GM12865 (cell line): ENCODE results near the gene ACLY.
"Not testable (repeated sequence)": the region's sequence is repeated elsewhere in the genome, so short reads cannot be mapped to it uniquely, and the experiment has no call there.

Experiments used
- DNase-seq: peaks from one replicate; pipeline ENCODE4 v3.0.0; 2010; ENCODE audit warnings: low read depth
- H3K4me3 ChIP-seq: 2 replicates; pipeline ENCODE4 v1.5.1; 2011; ENCODE audit warnings: mild to moderate bottlenecking, low read depth, low read length, control low read depth
- TF ChIP-seq, protein P1 (sequence below): IDR thresholded peaks from 2 replicates; pipeline ENCODE4 v1.5.1; 2011; ENCODE audit warnings: low read length, control low read depth, low read depth, inconsistent platforms; ENCODE audit not compliant: insufficient read depth; ENCODE audit errors: missing control alignments

Gene ACLY

DNA sequence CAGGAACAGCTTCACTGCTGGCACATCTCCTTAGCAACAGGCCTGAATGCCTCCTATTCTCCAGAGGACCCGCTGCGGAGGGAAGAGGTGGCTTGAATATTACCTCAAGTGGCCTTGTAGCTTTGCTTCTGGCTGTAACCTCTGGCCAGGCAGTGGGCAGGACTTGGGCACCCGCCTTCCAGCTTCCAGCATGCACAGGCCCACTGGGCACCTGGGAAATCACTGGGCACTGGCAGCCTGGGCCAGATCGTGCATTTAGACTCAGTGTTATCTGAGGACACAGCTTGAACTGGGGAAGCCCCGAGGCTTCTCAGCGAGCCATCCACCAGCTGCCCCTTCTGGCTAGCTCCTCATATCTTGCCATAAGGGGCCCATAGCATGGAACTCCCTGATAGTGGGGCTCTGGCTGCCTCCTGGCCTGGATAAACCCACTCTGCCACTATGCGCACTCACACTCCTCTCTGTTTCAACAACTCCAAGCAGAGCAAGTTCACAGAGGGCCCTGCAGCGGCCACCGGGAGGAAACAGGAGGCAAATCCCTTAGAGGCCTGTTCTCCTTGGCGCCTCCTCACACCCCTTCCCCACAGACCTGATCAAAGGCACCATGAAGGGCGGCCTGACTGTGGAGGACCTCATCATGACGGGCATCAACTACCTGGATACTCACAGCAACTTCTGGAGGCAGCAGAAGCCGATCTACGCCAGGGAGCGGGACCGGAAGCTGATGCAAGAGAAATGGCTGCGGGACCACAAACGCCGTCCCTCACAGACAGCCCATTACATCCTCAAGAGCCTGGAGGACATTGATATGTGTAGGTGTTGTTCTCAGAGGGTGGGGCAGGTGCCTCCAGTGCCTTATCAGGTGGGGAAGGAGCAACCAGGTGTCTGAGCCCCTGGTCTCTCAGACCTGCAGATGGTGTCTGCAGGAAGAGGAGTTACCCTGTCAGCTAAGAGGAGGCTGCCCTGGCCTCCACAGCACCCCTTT is 19.5 kb upstream of the ACLY start:
- no peak for DNase-seq
- no peak overlapping the region for H3K4me3 ChIP-seq

DNA sequence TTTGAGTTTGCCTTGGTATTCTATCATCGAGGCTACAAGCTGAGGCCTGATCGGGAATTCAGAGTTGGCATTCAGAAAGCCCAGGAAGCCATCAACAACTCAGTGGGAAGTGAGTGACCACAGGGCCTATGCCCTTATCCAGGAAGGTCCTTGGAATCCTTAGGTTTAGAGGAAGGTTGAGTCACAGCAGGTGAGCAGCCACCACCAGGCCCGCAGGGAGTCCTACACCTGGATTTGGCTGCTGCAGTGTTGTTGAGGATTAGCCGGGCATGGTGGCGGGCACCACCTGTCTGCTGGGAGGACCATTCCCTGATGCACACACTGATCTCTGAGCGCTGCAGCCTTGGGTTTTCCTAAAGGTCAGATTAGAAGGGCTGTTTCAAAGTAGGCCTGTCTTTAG is 16.9 kb upstream of the ACLY start:
- no peak for DNase-seq
- H3K4me3 ChIP-seq = no peak overlapping the region
- TF ChIP-seq, protein P1, sequence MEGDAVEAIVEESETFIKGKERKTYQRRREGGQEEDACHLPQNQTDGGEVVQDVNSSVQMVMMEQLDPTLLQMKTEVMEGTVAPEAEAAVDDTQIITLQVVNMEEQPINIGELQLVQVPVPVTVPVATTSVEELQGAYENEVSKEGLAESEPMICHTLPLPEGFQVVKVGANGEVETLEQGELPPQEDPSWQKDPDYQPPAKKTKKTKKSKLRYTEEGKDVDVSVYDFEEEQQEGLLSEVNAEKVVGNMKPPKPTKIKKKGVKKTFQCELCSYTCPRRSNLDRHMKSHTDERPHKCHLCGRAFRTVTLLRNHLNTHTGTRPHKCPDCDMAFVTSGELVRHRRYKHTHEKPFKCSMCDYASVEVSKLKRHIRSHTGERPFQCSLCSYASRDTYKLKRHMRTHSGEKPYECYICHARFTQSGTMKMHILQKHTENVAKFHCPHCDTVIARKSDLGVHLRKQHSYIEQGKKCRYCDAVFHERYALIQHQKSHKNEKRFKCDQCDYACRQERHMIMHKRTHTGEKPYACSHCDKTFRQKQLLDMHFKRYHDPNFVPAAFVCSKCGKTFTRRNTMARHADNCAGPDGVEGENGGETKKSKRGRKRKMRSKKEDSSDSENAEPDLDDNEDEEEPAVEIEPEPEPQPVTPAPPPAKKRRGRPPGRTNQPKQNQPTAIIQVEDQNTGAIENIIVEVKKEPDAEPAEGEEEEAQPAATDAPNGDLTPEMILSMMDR = no peak

More for the DNA sequence above, 19.5 kb upstream of the ACLY start:
- TF ChIP-seq, protein P1 = no peak

DNA sequence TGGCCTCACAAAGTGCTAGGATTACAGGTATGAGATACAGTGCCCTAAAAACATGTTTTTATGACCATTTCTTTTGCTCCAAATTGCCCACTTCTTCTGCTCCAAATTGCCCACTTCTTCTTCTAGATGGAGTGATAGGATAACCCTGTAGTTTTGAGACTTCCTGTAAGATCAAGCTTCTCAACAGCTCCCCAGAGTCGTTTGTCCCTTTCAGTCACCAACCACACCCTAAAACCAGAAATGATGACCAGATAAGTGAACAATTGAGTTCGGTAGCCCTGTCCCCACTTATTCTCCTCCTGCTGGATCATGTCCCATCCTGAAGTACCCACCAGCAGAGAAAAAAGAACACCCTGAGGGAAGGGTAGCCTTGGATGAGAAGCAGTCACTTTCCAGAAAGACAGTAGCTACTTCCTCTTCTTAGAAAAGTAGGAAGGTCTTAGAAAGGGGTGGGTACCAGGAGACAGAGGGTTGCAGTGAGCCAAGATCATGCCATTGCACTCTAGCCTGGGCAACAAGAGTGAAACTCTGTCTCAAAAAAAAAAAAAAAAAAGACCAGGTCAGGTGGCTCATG is 14.2 kb upstream of the ACLY start:
- no peak overlapping the region for H3K4me3 ChIP-seq
- no peak for DNase-seq
- TF ChIP-seq, protein P1 = no peak

DNA sequence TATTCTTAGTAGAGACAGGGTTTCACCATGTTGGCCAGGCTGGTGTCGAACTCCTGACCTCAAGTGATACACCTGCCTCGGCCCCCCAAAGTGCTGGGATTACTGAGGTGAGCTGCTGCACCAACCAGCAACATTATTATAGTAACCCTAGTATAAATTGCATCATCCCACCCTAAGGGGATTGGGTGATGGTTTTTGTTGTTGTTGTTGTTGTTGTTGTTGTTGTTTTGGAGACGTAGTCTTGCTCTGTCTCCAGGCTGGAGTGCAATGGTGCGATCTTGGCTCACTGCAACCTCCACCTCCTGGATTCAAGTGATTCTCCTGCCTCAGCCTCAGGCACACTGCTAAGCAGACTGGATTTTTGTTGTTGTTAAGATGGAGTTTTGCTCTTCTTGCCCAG is 13.0 kb upstream of the ACLY start:
- not testable (repeated sequence) for H3K4me3 ChIP-seq, DNase-seq

DNA sequence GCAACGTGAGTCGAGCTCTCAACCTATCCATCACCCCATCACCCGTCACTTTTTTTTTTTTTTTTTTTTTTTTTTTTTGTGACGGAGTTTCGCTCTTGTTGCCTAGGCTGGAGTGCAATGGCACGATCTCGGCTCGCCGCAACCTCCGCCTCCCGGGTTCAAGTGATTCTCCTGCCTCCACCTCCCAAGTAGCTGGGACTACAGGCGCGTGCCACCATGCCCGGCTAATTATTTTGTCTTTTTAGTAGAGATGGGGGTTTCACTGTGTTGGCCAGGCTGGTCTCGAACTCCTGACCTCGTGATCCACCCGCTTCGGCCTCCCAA is 12.0 kb upstream of the ACLY start:
- peak overlapping the region; percentile 88 for H3K4me3 ChIP-seq
- not testable (repeated sequence) for DNase-seq

DNA sequence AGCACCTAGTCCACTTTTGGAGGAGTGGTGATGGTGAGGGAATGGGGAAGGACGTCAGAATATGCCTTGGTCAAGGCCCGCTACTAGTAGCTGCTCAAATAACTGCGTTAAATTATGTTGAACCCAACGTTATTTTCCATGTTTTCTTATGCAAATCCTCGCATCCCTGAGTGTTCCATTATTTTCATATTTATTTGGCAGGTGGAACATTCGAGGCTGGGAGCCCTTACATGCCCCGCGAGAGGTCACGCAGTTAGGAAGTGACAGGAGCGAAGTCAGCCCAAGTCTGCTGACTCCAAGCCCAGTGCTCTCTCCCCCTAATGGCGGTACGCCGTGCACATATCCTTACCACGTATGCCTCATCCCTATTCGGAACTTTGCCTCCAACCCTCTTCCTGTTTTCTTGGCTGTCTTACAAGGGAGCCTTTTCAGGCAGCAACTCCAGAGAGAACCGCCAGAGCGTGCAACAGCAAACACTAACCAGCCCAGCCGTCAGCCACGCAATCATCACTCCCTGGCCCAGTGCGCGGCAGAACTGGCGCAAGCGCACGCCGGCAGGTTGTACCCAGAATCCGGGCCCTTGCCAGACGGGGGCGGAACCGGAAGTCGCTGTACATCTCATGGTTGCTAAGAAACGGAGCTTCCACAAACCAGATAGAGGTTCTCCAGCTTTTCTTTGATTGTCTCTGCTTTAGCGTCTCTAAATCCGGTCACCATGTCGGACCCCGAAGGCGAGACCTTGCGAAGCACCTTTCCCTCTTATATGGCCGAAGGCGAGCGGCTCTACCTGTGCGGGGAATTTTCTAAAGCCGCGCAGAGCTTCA is 11.5 kb upstream of the ACLY start, which contains the start of gene ODAD4:
ODAD4 (plus strand) TSS at position 609 of the 824 bp plus-strand sequence; CDS start at position 716, 107 bp downstream.
- DNase-seq = peak; percentile 95
- TF ChIP-seq, protein P1 = peak; percentile 23
- H3K4me3 ChIP-seq = peak within 1 kb of the TSS; percentile 88

DNA sequence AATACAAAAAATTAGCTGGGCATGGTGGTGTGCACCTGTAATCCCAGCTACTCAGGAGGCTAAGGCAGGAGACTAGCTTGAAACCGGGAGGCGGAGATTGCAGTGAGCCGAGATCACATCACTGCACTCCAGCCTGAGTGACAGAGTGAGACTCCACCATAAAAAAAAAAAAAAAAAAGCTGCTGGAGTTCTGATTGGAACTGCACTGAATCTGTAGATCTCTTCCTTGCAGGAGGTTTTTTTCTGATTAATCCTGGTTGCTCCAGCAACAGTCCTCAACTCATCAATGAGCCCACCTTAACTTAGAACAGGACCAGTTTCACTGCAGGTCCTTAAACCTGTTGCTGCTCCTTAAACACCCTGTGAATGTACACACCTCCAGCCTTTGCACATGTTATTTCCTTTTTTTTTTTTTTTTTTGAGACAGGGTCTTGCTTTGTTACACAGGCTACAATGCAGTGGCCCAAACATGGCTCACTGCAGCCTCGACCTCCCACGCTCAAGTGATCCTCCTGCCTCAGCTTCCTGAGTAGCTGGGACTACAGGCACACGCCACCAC is 10.0 kb upstream of the ACLY start:
- DNase-seq = no peak
- H3K4me3 ChIP-seq = no peak overlapping the region
- TF ChIP-seq, protein P1 = no peak
